ENCODE data around the gene RARRES1. TPM values are rescaled to one million over a fixed set of nuclear protein-coding genes. Genes with fewer than 3 reads are reported as not detected.

Gene RARRES1
- total RNA-seq, 3 donors from 2014 or later = 3.5 to 568 (median 403) TPM

GRCh38 chr3:158735296-158736033 is 3.2 kb upstream of the RARRES1 start:
- H3K4me1 ChIP-seq = peaks cover 0 to 3% of the 10 kb centered on the region in 2 donors
- intact Hi-C loops (cut with DNase I; ENCODE audit: low total_unique reads) = no loop called here

GRCh38 chr3:158733656-158734055 is 1.4 kb upstream of the RARRES1 start:
- Histone ChIP-seq H3K36me3 (no peaks in the 10 kb centered on the region), H3K27ac (peak overlapping the region; percentile 92 to 97), H3K4me1 (peaks cover 3 to 6% of the 10 kb centered on the region in 2 donors), H3K9me3 (peaks cover 6 to 7% of the 10 kb centered on the region in 2 donors), H3K27me3 (no peaks in the 10 kb centered on the region), H3K4me3 (peak overlapping the region in 2 of 3 donors; percentile 77 to 88)
- intact Hi-C loops (cut with DNase I; ENCODE audit: low total_unique reads) = loop anchor here (5.0 kb wide), 1 partner anchor 44 kb away; no protein-coding TSS in a partner anchor
- TF ChIP-seq POLR2A (IDR thresholded peaks at IDR 0.05) (no peak), CTCF (IDR thresholded peaks at IDR 0.05) (no peak), POLR2AphosphoS5 (IDR thresholded peaks at IDR 0.05) (no peak)
- peak in 1 of 2 donors; percentile 39 for DNase-seq (ENCODE audit: low spot score in 2 of 2)

More at GRCh38 chr3:158735296-158736033, 3.2 kb upstream of the RARRES1 start:
- peak overlapping the region in 1 of 3 donors; percentile 18 for H3K4me3 ChIP-seq
- no peaks in the 10 kb centered on the region for H3K36me3 ChIP-seq
- no peaks in the 10 kb centered on the region for H3K27me3 ChIP-seq
- DNase-seq (ENCODE audit: low spot score in 2 of 2) = no peak
- H3K9me3 ChIP-seq = peaks cover 6 to 7% of the 10 kb centered on the region in 2 donors
- H3K27ac ChIP-seq = no peak overlapping the region
- TF ChIP-seq CTCF (IDR thresholded peaks at IDR 0.05) = no peak
- no peak for TF ChIP-seq POLR2A (IDR thresholded peaks at IDR 0.05)
- TF ChIP-seq POLR2AphosphoS5 (IDR thresholded peaks at IDR 0.05) = no peak

DNA sequence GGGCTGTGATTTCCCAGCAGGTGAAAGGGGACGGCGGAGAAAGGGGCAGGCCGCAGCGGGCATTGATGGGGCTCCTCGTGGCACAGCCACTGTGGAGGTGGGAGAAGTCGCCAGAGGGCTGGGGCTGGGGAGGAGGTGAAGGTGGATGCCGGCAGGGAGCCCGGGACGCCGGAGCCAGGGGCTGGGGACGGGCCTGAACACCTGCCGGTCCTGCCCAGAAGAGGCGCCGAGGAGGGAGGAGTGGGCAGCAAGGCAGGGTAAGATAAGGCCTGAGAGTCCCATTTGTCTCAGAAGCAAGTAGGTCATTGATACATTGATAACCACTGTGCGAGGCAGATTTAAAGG is 571 bp upstream of the RARRES1 start:
- Histone ChIP-seq H3K9me3 (peaks cover 6 to 7% of the 10 kb centered on the region in 2 donors), H3K27ac (peak overlapping the region; percentile 92 to 97), H3K4me3 (peak overlapping the region; percentile 63 to 88 (median 77)), H3K36me3 (no peaks in the 10 kb centered on the region), H3K4me1 (peaks cover 3 to 6% of the 10 kb centered on the region in 2 donors), H3K27me3 (no peaks in the 10 kb centered on the region)
- TF ChIP-seq CTCF (IDR thresholded peaks at IDR 0.05) (no peak), POLR2A (IDR thresholded peaks at IDR 0.05) (peak; percentile 4), POLR2AphosphoS5 (IDR thresholded peaks at IDR 0.05) (no peak)
- no peak for DNase-seq (ENCODE audit: low spot score in 2 of 2)
- intact Hi-C loops (cut with DNase I; ENCODE audit: low total_unique reads) = loop anchor here (5.0 kb wide), 1 partner anchor 44 kb away; no protein-coding TSS in a partner anchor

DNA sequence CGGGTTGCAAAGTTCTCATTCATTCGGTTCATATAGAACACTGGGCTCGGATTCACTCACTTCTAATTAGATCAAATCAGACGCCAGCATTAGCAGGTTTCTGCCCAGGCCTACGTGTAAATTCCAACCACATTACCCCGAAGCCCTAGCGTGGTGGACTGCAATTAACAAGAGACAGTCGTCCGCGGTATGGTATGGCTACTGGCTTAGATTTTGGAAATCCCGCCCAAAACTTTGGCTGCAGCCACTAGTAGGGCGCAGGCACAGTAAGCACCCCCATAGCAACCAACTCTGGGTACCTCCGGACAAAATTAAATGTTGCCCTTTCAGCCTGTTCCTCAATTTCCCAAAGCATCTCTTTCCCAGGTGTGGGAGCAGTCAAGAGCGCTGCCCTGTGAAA is 771 bp downstream of the RARRES1 start:
- intact Hi-C loops (cut with DNase I; ENCODE audit: low total_unique reads) = loop anchor here (5.0 kb wide), 1 partner anchor 46 kb away; no protein-coding TSS in a partner anchor
- H3K4me3 ChIP-seq = peak overlapping the region; percentile 63 to 88 (median 77)
- no peaks in the 10 kb centered on the region for H3K27me3 ChIP-seq
- no peaks in the 10 kb centered on the region for H3K36me3 ChIP-seq
- peak overlapping the region; percentile 92 to 97 for H3K27ac ChIP-seq
- TF ChIP-seq POLR2A (IDR thresholded peaks at IDR 0.05) = no peak
- TF ChIP-seq CTCF (IDR thresholded peaks at IDR 0.05) = no peak
- no peak for TF ChIP-seq POLR2AphosphoS5 (IDR thresholded peaks at IDR 0.05)
- H3K4me1 ChIP-seq = peaks cover 3 to 8% of the 10 kb centered on the region in 2 donors
- no peak for DNase-seq (ENCODE audit: low spot score in 2 of 2)
- H3K9me3 ChIP-seq = peaks cover 6 to 7% of the 10 kb centered on the region in 2 donors

DNA sequence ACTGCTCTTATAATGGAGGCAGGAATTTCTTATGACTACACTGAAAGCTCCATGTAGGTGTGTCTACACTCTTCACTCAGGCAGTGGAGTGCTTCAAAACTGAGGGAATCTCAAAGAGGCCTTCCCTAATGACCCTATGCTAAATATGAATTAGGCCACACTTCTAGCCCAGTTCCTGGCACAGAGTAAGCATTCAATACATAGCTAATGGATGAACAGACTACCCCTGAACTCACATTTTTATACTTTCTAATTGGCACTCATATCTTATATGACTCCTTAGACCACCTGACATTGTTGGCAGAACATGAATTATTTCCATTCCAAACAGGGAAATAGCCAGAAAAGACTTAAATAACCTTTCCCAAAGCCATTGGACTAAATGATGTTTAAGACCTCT is 3.4 kb downstream of the RARRES1 start:
- intact Hi-C loops (cut with DNase I; ENCODE audit: low total_unique reads) = no loop called here
- no peak for TF ChIP-seq POLR2AphosphoS5 (IDR thresholded peaks at IDR 0.05)
- no peak for TF ChIP-seq CTCF (IDR thresholded peaks at IDR 0.05)
- TF ChIP-seq POLR2A (IDR thresholded peaks at IDR 0.05) = no peak
- no peaks in the 10 kb centered on the region for H3K9me3 ChIP-seq
- H3K27me3 ChIP-seq = no peaks in the 10 kb centered on the region
- H3K36me3 ChIP-seq = no peaks in the 10 kb centered on the region
- no peak for DNase-seq (ENCODE audit: low spot score in 2 of 2)
- H3K4me1 ChIP-seq = peaks cover 3 to 11% of the 10 kb centered on the region in 2 donors
- H3K4me3 ChIP-seq = peak overlapping the region in 1 of 3 donors; percentile 37
- peak overlapping the region; percentile 10 to 54 for H3K27ac ChIP-seq

Measured in breast epithelium (tissue), 4 donors.